HG03342 (cell line): ENCODE data around the gene TRO.

Experiments
- ATAC-seq: cut with Tn5 transposase; IDR thresholded peaks from one replicate; pipeline ENCODE4 v1.9.1; 2021; ENCODE audit warnings: mild to moderate bottlenecking, moderate library complexity; ENCODE audit not compliant: unreplicated experiment

Gene TRO, protein sequence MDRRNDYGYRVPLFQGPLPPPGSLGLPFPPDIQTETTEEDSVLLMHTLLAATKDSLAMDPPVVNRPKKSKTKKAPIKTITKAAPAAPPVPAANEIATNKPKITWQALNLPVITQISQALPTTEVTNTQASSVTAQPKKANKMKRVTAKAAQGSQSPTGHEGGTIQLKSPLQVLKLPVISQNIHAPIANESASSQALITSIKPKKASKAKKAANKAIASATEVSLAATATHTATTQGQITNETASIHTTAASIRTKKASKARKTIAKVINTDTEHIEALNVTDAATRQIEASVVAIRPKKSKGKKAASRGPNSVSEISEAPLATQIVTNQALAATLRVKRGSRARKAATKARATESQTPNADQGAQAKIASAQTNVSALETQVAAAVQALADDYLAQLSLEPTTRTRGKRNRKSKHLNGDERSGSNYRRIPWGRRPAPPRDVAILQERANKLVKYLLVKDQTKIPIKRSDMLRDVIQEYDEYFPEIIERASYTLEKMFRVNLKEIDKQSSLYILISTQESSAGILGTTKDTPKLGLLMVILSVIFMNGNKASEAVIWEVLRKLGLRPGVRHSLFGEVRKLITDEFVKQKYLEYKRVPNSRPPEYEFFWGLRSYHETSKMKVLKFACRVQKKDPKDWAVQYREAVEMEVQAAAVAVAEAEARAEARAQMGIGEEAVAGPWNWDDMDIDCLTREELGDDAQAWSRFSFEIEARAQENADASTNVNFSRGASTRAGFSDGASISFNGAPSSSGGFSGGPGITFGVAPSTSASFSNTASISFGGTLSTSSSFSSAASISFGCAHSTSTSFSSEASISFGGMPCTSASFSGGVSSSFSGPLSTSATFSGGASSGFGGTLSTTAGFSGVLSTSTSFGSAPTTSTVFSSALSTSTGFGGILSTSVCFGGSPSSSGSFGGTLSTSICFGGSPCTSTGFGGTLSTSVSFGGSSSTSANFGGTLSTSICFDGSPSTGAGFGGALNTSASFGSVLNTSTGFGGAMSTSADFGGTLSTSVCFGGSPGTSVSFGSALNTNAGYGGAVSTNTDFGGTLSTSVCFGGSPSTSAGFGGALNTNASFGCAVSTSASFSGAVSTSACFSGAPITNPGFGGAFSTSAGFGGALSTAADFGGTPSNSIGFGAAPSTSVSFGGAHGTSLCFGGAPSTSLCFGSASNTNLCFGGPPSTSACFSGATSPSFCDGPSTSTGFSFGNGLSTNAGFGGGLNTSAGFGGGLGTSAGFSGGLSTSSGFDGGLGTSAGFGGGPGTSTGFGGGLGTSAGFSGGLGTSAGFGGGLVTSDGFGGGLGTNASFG (N-terminal part only)

GRCh38 chrX:54920610-54921426, at the start of gene TRO:
TSS of gene TRO (plus strand) at chrX:54920824. CDS start at chrX:54922247, 1,423 bp downstream.
- ATAC-seq = peak; percentile 33

DNA sequence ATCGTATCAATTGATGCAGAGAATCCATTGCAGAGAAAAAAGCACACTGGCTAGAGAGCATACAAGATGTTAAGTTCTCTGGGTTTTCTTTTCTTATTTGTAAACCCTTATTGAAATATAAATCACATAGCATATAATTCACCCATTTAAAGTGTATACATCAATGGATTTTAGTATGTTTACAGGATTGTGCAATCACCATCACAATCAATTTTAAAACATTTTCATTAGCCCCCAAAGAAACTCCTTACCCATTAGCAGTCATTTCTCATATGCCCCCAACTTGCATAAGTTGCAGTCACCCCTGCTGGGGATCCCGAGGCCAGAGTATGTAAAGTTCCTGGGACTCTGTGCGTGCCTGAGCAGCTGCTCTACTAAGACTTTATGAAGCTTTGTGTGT, 34.9 kb upstream of the TRO start:
- ATAC-seq = no peak

GRCh38 chrX:54891573-54891972, 29.1 kb upstream of the TRO start:
- ATAC-seq = peak; percentile 49

DNA sequence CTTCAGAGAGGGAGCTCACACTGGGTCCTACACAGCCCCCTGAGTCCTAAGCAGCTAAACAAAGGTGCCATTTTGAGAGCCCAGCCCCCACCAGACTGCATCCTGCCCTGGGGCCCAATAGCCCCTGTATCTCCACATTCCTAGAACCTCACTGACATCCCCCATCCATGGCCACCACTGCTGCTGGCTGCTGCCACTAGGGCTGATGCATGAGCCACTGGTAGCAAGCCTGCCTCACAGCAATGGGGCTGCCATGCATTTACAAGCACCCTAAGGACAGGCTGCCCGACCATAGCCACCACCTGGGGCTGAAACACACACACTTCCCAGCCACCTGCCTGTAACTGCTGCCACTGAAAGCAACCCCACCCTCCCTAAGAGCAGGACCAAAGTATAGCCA, 26.5 kb upstream of the TRO start:
- ATAC-seq = no peak

GRCh38 chrX:54909941-54910340, 10.7 kb upstream of the TRO start:
- ATAC-seq = no peak

DNA sequence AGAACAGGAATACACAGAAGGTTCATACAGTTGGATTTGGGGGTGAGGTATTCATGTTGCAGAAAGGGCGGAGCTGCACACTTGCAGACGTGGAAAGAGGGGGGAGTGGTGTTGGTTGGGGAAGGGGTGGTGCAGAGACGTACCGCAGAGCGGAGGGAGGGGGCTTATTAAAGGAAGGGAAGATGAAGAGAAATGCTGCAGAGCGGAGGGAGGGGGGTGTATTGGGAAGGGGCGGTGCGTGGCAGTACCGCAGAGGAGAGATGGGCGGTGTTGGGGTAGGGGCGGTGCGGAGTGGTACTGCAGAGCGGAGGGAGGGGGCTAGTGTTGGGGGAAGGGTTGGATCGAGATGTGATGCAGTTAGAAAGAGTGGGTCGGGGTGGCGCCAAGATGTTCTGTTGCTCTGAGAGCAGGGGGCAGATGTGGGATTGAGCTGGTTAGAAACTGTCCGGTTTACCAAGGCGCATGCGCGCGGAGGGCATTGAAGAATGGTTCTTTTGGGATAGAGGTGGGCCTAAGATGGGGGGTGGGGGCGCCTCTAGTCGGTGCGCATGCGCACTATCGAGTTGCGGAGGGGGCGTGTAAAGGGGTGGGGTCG, 900 bp downstream of the TRO start:
- ATAC-seq = peak; percentile 48

DNA sequence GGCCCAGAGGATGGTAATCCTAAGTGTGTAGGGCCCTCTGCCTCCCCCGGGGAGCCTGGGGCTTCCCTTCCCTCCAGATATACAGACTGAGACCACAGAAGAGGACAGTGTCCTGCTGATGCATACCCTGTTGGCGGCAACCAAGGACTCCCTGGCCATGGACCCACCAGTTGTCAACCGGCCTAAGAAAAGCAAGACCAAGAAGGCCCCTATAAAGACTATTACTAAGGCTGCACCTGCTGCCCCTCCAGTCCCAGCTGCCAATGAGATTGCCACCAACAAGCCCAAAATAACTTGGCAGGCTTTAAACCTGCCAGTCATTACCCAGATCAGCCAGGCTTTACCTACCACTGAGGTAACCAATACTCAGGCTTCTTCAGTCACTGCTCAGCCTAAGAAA, 1.9 kb downstream of the TRO start:
- ATAC-seq = no peak

DNA sequence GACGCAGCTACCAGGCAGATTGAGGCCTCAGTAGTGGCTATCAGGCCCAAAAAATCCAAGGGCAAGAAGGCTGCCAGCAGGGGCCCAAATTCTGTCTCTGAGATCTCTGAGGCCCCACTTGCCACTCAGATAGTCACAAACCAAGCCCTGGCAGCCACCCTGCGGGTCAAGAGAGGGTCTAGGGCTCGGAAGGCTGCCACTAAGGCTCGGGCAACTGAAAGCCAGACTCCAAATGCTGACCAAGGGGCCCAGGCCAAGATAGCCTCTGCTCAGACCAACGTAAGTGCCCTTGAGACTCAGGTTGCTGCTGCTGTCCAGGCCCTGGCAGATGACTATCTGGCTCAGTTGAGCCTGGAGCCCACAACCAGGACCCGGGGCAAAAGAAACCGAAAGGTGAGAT, 2.8 kb downstream of the TRO start:
- ATAC-seq = no peak

DNA sequence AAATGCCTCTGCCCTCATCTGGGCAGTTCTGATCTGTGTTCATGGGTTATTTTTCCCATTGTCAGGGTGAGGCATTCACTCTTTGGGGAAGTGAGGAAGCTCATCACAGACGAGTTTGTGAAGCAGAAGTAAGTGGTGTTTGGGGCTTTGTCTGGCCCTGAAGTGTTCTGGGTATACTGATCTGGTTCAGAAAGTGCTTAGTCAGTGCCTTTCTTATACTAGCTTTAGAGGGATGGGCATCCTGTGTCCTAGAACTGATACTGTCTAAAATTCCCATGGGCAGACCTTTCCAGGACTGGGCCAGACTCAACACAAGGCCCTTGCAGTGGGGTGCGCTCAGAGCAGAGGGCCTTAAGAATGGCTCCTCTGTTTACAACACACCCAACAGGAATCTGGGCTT, 6.4 kb downstream of the TRO start:
- ATAC-seq = no peak

- no peak for ATAC-seq
Observed at GRCh38 chrX:54928876-54929275, 8.3 kb downstream of the TRO start.

DNA sequence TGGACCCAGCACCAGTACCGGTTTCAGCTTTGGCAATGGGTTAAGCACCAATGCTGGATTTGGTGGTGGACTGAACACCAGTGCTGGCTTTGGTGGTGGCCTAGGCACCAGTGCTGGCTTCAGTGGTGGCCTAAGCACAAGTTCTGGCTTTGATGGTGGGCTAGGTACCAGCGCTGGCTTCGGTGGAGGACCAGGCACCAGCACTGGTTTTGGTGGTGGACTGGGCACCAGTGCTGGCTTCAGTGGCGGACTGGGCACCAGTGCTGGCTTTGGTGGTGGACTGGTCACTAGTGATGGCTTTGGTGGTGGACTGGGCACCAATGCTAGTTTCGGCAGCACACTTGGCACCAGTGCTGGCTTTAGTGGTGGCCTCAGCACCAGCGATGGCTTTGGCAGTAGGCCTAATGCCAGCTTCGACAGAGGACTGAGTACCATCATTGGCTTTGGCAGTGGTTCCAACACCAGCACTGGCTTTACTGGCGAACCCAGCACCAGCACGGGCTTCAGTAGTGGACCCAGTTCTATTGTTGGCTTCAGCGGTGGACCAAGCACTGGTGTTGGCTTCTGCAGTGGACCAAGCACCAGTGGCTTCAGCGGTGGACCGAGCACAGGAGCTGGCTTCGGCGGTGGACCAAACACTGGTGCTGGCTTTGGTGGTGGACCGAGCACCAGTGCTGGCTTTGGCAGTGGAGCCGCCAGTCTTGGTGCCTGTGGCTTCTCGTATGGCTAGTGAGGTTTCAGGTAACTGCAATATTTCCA, 9.8 kb downstream of the TRO start:
- ATAC-seq = no peak

DNA sequence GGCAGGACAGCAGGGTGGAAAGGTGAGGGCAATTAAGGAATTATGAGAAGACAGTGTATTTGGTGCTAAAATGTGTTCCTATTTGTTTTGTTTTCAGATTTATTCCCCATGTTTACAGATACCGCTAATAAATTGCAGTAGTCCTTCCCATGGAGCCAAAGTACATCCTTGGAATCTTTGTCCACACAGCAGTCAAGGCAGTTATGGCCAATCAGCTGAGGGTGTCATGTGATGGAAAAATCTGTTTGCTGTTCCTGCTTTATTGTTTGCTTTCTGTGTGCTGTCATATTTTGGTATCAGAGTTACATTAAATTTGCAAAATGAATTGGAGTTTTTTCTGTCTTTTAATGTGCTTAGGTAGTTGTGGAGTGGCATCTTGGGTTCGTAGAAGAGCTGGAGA, 10.5 kb downstream of the TRO start:
- no peak for ATAC-seq

- no peak for ATAC-seq
Observed at GRCh38 chrX:54933150-54933826, 12.7 kb downstream of the TRO start.

- ATAC-seq = no peak
Observed at GRCh38 chrX:54934058-54934457, 13.4 kb downstream of the TRO start.

DNA sequence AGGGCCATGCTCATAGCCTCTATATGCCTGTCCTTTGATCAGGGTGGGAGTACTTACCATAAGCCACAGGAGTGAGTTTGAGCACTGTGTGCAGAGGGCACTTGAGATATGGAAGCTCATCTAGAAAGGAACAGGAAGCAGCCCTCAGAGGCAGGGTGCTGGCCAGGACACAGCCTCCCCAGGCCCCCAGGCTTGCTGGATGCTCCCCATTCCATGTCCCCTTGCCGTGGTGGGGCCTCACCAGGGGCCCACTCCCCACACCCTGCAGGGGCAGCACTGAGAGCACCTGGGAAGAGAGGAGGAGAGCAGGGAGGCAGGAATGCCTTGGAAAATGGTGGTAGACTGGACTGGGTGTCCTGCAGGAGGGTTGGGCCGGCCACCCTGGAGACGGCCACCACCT, 14.3 kb downstream of the TRO start:
- ATAC-seq = no peak

DNA sequence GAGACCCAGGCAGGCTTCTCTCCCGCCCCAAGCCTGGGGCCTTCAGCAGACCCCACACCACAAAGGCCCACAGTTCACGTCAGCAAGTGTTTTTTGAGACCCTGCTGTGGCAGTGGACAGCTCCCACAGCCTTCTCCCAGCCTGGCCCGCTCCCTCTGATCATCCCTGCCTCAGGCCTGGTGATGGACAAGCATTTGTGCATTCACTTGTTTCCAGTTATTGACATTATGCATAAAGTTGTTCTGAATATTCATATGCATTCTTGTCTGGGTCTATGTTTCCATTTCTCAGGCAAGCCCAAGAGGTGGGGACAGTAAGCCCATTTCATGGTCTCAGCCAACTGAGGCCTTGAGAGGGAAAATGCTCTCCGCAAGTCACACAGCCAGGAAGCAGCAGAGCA, 14.7 kb downstream of the TRO start:
- ATAC-seq = no peak

DNA sequence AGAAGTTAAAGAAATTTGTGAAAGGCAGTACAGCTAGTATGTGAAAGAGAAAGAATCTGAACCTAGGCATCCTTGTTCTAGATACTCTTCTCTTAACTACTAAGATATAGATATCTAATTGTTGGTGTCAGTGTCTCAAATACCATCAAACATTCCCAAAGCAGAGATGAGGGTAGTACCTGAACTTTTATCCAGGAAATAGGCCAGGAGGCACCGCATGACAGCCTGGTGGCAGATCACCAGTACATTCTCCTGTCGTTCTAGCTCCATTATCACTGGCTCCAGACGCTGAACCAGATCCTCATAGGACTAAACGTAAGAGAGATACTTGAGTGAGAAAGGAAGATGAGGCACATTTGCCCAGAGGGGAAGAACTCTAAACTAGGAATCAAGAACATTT, 16.8 kb downstream of the TRO start:
- ATAC-seq = no peak

DNA sequence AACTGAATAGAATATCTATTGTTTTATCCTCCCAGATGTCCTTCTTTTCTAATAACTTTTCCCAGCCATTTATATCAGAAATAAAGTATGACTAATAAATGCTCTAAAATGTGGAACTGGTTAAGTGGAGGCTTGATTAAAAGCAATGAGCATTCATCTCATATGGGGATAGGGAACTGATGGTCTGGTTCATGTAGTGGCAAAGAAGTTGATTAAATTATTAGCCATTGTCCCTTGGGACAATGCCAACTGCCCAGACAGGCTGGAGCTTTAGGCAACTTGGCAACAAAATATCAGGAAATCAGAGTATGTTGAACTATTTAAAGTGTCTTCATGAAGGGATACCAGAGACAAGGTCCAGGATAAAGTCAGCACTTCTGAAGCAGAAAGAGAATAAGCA, 24.2 kb downstream of the TRO start:
- no peak for ATAC-seq

GRCh38 chrX:54945224-54945623, 24.6 kb downstream of the TRO start:
- ATAC-seq = no peak
